ENCODE data around the gene PNMA8B.

The PNMA8B gene

GRCh38 chr19:46460055-46460454 is 35.6 kb downstream of the PNMA8B start:
- no peak for DNase-seq (ENCODE audit: extremely low read depth in 1 of 2, low read depth in 1 of 2)

GRCh38 chr19:46456930-46457329 is 38.7 kb downstream of the PNMA8B start:
- DNase-seq (ENCODE audit: extremely low read depth in 1 of 2, low read depth in 1 of 2): no peak

- DNase-seq (ENCODE audit: extremely low read depth in 1 of 2, low read depth in 1 of 2): no peak
Measured at GRCh38 chr19:46454244-46454643, 41.4 kb downstream of the PNMA8B start.

GRCh38 chr19:46453661-46454060 is 42.0 kb downstream of the PNMA8B start:
- DNase-seq (ENCODE audit: extremely low read depth in 1 of 2, low read depth in 1 of 2): no peak

GRCh38 chr19:46452186-46452585 is 43.5 kb downstream of the PNMA8B start:
- no peak for DNase-seq (ENCODE audit: extremely low read depth in 1 of 2, low read depth in 1 of 2)

- DNase-seq (ENCODE audit: extremely low read depth in 1 of 2, low read depth in 1 of 2): no peak
Measured at GRCh38 chr19:46451352-46451751, 44.3 kb downstream of the PNMA8B start.

GRCh38 chr19:46450737-46451136 is 44.9 kb downstream of the PNMA8B start:
- no peak for DNase-seq (ENCODE audit: extremely low read depth in 1 of 2, low read depth in 1 of 2)

- DNase-seq (ENCODE audit: extremely low read depth in 1 of 2, low read depth in 1 of 2): no peak
Measured at GRCh38 chr19:46449228-46449627, 46.4 kb downstream of the PNMA8B start.

- no peak for DNase-seq (ENCODE audit: extremely low read depth in 1 of 2, low read depth in 1 of 2)
Measured at GRCh38 chr19:46448601-46449000, 47.1 kb downstream of the PNMA8B start.

GRCh38 chr19:46447824-46448223 is 47.8 kb downstream of the PNMA8B start:
- no peak for DNase-seq (ENCODE audit: extremely low read depth in 1 of 2, low read depth in 1 of 2)

- no peak for DNase-seq (ENCODE audit: extremely low read depth in 1 of 2, low read depth in 1 of 2)
Measured at GRCh38 chr19:46447006-46447405, 48.7 kb downstream of the PNMA8B start.

GRCh38 chr19:46446021-46446420 is 49.6 kb downstream of the PNMA8B start:
- no peak for DNase-seq (ENCODE audit: extremely low read depth in 1 of 2, low read depth in 1 of 2)

GRCh38 chr19:46442808-46443450 is 52.7 kb downstream of the PNMA8B start:
- no peak for DNase-seq (ENCODE audit: extremely low read depth in 1 of 2, low read depth in 1 of 2)

GRCh38 chr19:46441866-46442265 is 53.8 kb downstream of the PNMA8B start:
- no peak for DNase-seq (ENCODE audit: extremely low read depth in 1 of 2, low read depth in 1 of 2)

Measured in activated CD8-positive, alpha-beta memory T cell treated with anti-CD3 and anti-CD28 coated beads for 1 hour (primary cell).